RWPE2 (cell line): ENCODE data around the gene NPRL2.

Experiments
- ATAC-seq: fragments of 200-7000 bp; cut with Tn5 transposase; 3 replicates; pipeline ENCODE4 v1.9.1; 2021; ENCODE audit warnings: low read depth
- DNase-seq: peaks from one replicate; pipeline ENCODE4 v3.0.0-alpha.2; 2020; ENCODE audit warnings: low spot score
- H3K27ac ChIP-seq: fragments of 450-650 bp; 2 replicates; pipeline ENCODE4 v1.5.1; 2017; ENCODE audit warnings: mild to moderate bottlenecking; ENCODE audit not compliant: poor library complexity, severe bottlenecking
- H3K27me3 ChIP-seq: fragments of 250-450 bp; sonication (Bioruptor Pico); 2 replicates; pipeline ENCODE4 v1.5.1; 2021; ENCODE audit warnings: mild to moderate bottlenecking, moderate library complexity; ENCODE audit not compliant: insufficient read depth, poor library complexity, severe bottlenecking
- H3K36me3 ChIP-seq: fragments of 250-450 bp; sonication (Bioruptor Pico); 2 replicates; pipeline ENCODE4 v1.5.1; 2020; ENCODE audit warnings: low read depth, mild to moderate bottlenecking, moderate library complexity
- H3K4me1 ChIP-seq: fragments of 250-450 bp; sonication (Bioruptor Pico); 2 replicates; pipeline ENCODE4 v1.5.1; 2021; ENCODE audit warnings: mild to moderate bottlenecking, moderate library complexity; ENCODE audit not compliant: insufficient read depth, poor library complexity, severe bottlenecking
- H3K4me3 ChIP-seq: fragments of 250-450 bp; sonication (Bioruptor Pico); 2 replicates; pipeline ENCODE4 v1.5.1; 2021; ENCODE audit warnings: mild to moderate bottlenecking, moderate library complexity; ENCODE audit not compliant: severe bottlenecking
- H3K9me3 ChIP-seq: fragments of 250-450 bp; sonication (Bioruptor Pico); 2 replicates; pipeline ENCODE4 v1.5.1; 2021; ENCODE audit warnings: mild to moderate bottlenecking, moderate library complexity; ENCODE audit not compliant: severe bottlenecking
- TF ChIP-seq, protein P1 (sequence below): fragments of 450-650 bp; IDR thresholded peaks from one replicate; pipeline ENCODE4 v1.5.1; 2017; ENCODE audit warnings: mild to moderate bottlenecking, moderate library complexity; ENCODE audit not compliant: poor library complexity, severe bottlenecking

NPRL2 gene

DNA sequence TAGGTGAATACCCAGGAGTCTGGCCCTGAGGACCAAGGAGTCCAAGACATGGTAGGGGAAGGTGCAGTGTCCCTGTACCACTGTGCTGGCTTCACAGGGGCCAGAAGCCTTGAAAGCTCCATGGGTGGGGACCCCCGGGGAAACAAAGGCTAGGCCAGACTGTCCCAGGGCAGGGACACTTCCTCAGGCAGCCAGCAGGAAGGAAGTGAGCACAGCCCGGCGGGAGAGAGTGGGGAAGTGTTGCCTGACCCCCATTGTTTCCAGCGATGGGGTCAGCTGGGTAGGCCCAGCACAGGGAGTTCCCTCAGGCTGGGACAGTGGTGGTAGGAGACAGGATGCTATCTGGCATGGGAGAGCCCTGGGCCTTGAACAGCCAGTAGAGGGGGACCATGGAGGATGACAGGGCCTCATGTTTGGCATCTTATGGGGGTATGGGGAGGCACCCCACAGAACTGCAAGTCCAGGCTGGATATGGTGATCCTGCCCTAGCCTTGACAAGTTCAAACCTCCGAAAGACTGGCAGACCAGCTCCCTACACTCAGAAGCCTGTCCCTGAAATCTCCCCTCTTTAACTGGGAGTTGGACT lies 26.9 kb downstream of the NPRL2 start:
- TF ChIP-seq, protein P1, sequence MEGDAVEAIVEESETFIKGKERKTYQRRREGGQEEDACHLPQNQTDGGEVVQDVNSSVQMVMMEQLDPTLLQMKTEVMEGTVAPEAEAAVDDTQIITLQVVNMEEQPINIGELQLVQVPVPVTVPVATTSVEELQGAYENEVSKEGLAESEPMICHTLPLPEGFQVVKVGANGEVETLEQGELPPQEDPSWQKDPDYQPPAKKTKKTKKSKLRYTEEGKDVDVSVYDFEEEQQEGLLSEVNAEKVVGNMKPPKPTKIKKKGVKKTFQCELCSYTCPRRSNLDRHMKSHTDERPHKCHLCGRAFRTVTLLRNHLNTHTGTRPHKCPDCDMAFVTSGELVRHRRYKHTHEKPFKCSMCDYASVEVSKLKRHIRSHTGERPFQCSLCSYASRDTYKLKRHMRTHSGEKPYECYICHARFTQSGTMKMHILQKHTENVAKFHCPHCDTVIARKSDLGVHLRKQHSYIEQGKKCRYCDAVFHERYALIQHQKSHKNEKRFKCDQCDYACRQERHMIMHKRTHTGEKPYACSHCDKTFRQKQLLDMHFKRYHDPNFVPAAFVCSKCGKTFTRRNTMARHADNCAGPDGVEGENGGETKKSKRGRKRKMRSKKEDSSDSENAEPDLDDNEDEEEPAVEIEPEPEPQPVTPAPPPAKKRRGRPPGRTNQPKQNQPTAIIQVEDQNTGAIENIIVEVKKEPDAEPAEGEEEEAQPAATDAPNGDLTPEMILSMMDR: no peak
- Histone ChIP-seq H3K36me3 (peaks cover 34% of the 10 kb centered on the region), H3K4me1 (no peaks in the 10 kb centered on the region), H3K4me3 (no peak overlapping the region), H3K9me3 (no peaks in the 10 kb centered on the region), H3K27ac (peak overlapping the region; percentile 6), H3K27me3 (no peaks in the 10 kb centered on the region)
- DNase-seq (no peak), ATAC-seq (no peak)

DNA sequence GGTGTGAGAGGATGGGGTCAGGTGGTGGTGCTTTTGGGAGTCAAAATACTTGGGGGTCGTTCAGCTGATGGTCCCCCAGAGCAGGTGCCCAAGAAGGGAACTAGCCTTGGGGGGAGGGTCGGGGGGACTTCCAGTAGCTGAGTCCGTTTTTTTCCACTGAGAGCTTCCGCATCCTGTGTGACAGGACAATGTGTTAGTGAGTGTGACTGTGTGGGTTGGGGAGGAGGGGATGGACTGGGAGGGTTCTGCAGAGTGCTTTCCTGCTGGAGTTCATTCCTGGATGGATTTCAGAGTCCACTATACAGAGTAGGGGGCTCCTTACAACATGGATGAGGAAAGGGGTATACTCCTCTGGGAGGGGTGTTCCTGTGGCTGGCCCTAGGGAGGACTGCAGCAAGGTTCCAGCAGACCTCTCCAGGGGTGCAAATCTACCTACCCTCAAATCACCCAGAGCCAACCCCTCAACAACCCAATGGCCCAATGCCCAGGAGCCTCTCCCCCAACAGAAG lies 27.4 kb downstream of the NPRL2 start:
- H3K4me1 ChIP-seq: no peaks in the 10 kb centered on the region
- no peak overlapping the region for H3K4me3 ChIP-seq
- H3K36me3 ChIP-seq: peaks cover 39% of the 10 kb centered on the region
- peak overlapping the region; percentile 6 for H3K27ac ChIP-seq
- TF ChIP-seq, protein P1: no peak
- H3K9me3 ChIP-seq: no peaks in the 10 kb centered on the region
- H3K27me3 ChIP-seq: no peaks in the 10 kb centered on the region
- ATAC-seq (no peak), DNase-seq (no peak)

DNA sequence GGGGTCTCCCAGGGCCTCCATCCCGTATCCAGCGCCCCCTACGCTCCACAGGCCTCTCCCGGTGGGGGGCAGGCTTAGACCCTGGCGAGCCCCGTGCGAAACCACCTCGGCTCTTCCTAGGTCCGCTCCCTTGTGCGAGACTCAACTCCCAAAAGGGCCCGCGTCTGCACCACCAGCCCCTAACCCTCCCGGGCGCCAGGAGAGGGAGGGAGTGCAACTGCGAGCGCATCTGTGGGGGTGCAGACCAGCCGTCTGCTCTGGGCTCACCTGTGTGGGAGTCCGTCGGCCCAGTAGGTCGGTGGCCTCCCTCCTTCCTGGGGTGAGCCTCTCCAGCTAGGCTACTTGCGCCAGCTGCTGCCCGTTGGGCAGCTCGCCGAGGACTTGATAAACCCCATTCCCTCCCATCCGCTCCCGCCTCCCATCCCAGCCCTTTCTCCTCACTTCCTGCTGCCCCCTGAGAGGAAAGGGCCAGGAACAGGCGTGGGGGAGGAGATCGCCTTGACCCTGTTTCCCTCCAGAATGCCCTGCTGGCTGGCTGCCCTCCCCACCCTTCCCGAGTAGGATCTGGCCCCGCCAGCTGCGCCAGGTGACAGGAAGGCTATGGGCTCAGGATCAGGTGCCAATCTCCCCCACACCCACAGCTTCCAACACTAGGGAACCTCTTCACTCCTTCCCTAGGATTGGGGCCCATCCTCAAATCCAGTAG lies 28.0 kb downstream of the NPRL2 start, which contains the start of gene HYAL2:
TSS of gene HYAL2 (minus strand) at position 360 of the 706 bp plus-strand sequence. CDS start 2,256 bp downstream, outside the sequence.
- Histone ChIP-seq H3K4me1 (peaks cover 5% of the 10 kb centered on the region), H3K27ac (peak within 1 kb of the TSS; percentile 59), H3K36me3 (peaks cover 45% of the 10 kb centered on the region), H3K27me3 (no peaks in the 10 kb centered on the region), H3K4me3 (peak within 1 kb of the TSS; percentile 83), H3K9me3 (no peaks in the 10 kb centered on the region)
- ATAC-seq (no peak), DNase-seq (peak; percentile 52)
- TF ChIP-seq, protein P1: no peak

DNA sequence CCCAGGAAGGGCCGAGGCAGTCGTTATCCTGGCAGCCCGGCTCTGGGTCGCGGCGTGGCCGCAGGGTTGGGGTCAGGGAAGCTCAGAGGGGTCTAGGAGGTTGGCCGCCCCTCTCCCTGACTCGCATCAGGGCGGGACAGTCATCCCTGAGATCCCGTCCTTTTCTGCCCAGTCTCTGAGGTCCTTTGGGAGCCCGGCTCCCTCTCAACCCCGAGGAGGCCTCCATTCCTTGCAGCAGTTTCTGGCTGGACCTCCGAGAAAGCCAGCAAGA lies 28.5 kb downstream of the NPRL2 start:
- peaks cover 10% of the 10 kb centered on the region for H3K4me1 ChIP-seq
- H3K27ac ChIP-seq: peak overlapping the region; percentile 59
- DNase-seq (peak; percentile 41), ATAC-seq (no peak)
- peak overlapping the region; percentile 83 for H3K4me3 ChIP-seq
- H3K9me3 ChIP-seq: no peaks in the 10 kb centered on the region
- H3K36me3 ChIP-seq: peaks cover 47% of the 10 kb centered on the region
- TF ChIP-seq, protein P1: no peak
- H3K27me3 ChIP-seq: no peaks in the 10 kb centered on the region
